ENCODE measurements around the gene OPRM1. TPM values are rescaled to one million over a fixed set of nuclear protein-coding genes. Genes with fewer than 3 reads are reported as not detected.

The OPRM1 gene
- total RNA-seq, 3 donors from 2014 or later, result 0.57 TPM; not detected in 2

GRCh38 chr6:154276810-154277628 is 238.0 kb downstream of the OPRM1 start:
- Histone ChIP-seq H3K9me3 (no peaks in the 10 kb centered on the region), H3K36me3 (ENCODE audit: low read depth) (no peaks in the 10 kb centered on the region), H3K4me1 (ENCODE audit: low read depth) (no peaks in the 10 kb centered on the region), H3K4me3 (no peak overlapping the region)
- intact Hi-C loops (cut with DNase I, micrococcal nuclease), result loop anchor here in 1 of 2 donors (5.0 kb wide), 1 partner anchor 125 kb away; no protein-coding TSS in a partner anchor
- ATAC-seq, result peak; percentile 59
- TF ChIP-seq CTCF (IDR thresholded peaks at IDR 0.05), result peak; percentile 22
- no peak for DNase-seq

- H3K4me3 ChIP-seq, result no peak overlapping the region
- DNase-seq (no peak), ATAC-seq (no peak)
- H3K36me3 ChIP-seq (ENCODE audit: low read depth), result no peaks in the 10 kb centered on the region
- no peaks in the 10 kb centered on the region for H3K4me1 ChIP-seq (ENCODE audit: low read depth)
- intact Hi-C loops (cut with DNase I, micrococcal nuclease), result loop anchor here in 1 of 2 donors (5.0 kb wide), 1 partner anchor 125 kb away; no protein-coding TSS in a partner anchor
- H3K9me3 ChIP-seq, result no peaks in the 10 kb centered on the region
- TF ChIP-seq CTCF (IDR thresholded peaks at IDR 0.05), result no peak
These were observed 238.6 kb downstream of the OPRM1 start for GRCh38 chr6:154277629-154278017.

GRCh38 chr6:154280521-154280920 is 241.5 kb downstream of the OPRM1 start:
- no peak overlapping the region for H3K4me3 ChIP-seq
- TF ChIP-seq CTCF (IDR thresholded peaks at IDR 0.05), result no peak
- ATAC-seq, result no peak
- no peaks in the 10 kb centered on the region for H3K4me1 ChIP-seq (ENCODE audit: low read depth)
- no peak for DNase-seq
- no peaks in the 10 kb centered on the region for H3K36me3 ChIP-seq (ENCODE audit: low read depth)
- intact Hi-C loops (cut with DNase I, micrococcal nuclease), result no loop called here
- no peaks in the 10 kb centered on the region for H3K9me3 ChIP-seq

- no peaks in the 10 kb centered on the region for H3K9me3 ChIP-seq
- ATAC-seq (no peak), DNase-seq (no peak)
- H3K4me1 ChIP-seq (ENCODE audit: low read depth), result no peaks in the 10 kb centered on the region
- no peak for TF ChIP-seq CTCF (IDR thresholded peaks at IDR 0.05)
- no peak overlapping the region for H3K4me3 ChIP-seq
- intact Hi-C loops (cut with DNase I, micrococcal nuclease), result no loop called here
- no peaks in the 10 kb centered on the region for H3K36me3 ChIP-seq (ENCODE audit: low read depth)
These were observed 245.3 kb downstream of the OPRM1 start for GRCh38 chr6:154284313-154284853.

GRCh38 chr6:154285826-154286225 is 246.8 kb downstream of the OPRM1 start:
- Histone ChIP-seq H3K4me1 (ENCODE audit: low read depth) (no peaks in the 10 kb centered on the region), H3K36me3 (ENCODE audit: low read depth) (no peaks in the 10 kb centered on the region), H3K4me3 (no peak overlapping the region), H3K9me3 (no peaks in the 10 kb centered on the region)
- ATAC-seq (no peak), DNase-seq (no peak)
- no peak for TF ChIP-seq CTCF (IDR thresholded peaks at IDR 0.05)
- intact Hi-C loops (cut with DNase I, micrococcal nuclease), result no loop called here
